Inflammatory macrophage (primary cell): Measurements from ENCODE around the gene HMCN1.

Experiments
- DNase-seq, 2 donors: peaks; one replicate each; pipeline ENCODE4 v3.0.0-alpha.2; 2020 to 2022

Gene HMCN1

DNA sequence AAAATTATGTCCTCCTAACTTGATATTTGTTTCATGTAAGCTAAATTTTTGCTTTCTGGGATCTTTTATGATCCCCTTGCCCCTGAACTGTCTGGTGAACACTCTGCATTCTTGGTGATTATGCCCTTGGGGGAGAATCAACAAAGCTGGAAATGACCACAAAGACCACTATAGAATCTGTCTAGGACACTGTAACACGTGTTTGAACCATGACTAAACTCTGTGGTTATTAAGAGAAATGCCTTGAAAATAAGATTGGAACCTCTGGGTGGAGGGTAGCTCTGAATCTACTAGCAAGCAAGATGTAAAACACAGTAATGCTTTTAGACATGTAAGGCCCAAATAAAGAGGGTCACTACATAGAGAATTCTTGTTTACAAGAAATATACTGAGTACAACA lies 237.5 kb downstream of the HMCN1 start:
- no peak for DNase-seq

GRCh38 chr1:185972096-185972850 lies 238.1 kb downstream of the HMCN1 start:
- no peak for DNase-seq

GRCh38 chr1:185973645-185974044 lies 239.5 kb downstream of the HMCN1 start:
- no peak for DNase-seq

- DNase-seq: no peak
Measured at GRCh38 chr1:185974367-185975170, 240.4 kb downstream of the HMCN1 start.

DNA sequence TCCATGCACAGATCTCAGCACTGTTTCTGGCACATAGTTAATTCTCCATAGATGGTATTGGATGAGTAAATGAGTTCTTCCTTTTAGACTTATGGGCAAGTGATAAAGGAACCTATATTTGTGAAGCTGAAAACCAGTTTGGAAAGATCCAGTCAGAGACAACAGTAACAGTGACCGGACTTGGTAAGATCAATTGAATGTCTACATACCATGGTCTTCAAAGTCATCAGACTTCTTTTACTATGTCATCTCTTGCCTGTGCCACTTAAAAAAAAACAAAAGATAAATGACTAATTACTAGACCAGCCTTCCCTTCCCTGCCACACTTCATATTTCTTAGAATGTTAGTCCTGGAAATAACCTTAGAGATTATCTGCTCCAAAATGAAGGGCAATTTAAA lies 246.7 kb downstream of the HMCN1 start:
- no peak for DNase-seq

- no peak for DNase-seq
Measured at GRCh38 chr1:185984113-185984836, 250.1 kb downstream of the HMCN1 start.

GRCh38 chr1:185987611-185988321 lies 253.6 kb downstream of the HMCN1 start:
- no peak for DNase-seq

DNA sequence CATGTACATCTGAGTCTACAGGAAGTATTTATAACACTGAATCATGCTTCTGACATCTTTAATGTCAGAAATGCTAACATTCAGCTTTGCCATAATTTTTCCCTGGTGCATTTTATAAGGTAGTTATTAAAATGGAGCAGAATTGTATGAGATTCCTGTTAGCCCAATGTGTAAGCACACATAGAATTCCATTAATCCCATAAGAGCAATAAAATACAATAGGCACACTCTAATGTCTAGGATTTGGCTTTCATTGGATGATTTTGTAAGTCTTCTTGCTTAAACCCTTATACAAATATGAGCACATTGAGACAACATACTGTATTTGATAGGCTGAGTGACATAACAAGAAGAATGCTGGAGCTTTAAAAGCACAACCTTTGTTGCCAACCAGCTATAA lies 256.4 kb downstream of the HMCN1 start:
- DNase-seq: no peak

GRCh38 chr1:185991266-185991665 lies 257.1 kb downstream of the HMCN1 start:
- DNase-seq: no peak

GRCh38 chr1:185996211-185996610 lies 262.0 kb downstream of the HMCN1 start:
- DNase-seq: no peak

DNA sequence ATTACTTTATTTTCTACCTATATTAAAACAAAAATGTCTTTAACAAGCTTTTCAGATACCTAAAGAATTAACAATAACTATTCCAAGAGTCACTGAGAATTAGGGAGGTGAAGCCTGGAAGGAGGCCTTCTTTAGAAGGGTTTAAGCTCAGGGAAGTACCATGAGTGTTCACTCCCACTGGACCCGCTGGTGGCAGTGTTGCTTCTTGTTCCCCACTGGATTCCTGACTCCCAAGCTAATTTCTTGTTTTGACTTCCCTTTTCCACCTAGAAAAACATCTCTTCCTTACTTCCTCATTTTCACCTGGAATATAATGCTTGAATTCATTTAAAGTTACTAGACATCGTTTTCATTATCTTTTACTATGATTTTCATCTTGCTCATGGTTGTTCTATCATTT lies 264.2 kb downstream of the HMCN1 start:
- peak in 1 of 2 donors; percentile 7 for DNase-seq

GRCh38 chr1:186002406-186002805 lies 268.2 kb downstream of the HMCN1 start:
- no peak for DNase-seq

GRCh38 chr1:186009039-186009737 lies 275.0 kb downstream of the HMCN1 start:
- DNase-seq: no peak

GRCh38 chr1:186014370-186015037 lies 280.3 kb downstream of the HMCN1 start:
- no peak for DNase-seq

DNA sequence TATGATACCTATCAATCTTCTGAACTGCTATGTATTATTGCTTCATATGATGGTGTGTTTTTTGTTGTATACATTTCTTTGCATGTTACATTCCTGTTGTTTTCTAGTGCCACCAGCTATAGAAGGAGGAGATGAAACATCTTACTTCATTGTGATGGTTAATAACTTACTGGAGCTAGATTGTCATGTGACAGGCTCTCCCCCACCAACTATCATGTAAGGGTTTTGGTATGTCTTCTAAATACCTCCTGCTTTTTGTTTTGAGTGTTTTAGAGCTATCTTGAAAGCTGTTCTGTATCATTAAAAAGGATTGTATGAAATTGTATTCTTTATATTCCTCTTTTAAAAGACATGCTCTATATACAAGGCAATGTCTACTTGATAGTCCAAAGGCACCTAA lies 282.7 kb downstream of the HMCN1 start:
- no peak for DNase-seq

- DNase-seq: no peak
Measured at GRCh38 chr1:186022184-186022583, 288.0 kb downstream of the HMCN1 start.

DNA sequence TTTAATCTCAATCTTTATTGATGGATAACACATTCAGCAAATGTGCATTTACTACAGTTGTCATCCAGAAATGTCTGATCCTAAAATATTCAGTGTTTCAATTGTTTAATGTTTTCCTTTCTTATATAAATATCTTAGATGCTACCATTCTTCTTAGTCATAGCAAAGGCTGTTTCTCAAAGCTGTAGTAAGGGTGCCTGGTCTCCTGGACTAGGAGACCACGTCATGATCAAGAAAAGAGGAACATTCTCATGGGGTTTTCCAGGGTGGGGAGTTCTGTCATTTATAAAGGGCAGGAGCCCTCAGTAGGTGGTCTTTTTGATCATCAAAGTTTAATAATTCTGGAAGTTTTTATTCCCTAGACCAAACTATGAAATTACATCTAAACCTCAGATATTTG lies 292.8 kb downstream of the HMCN1 start:
- no peak for DNase-seq

DNA sequence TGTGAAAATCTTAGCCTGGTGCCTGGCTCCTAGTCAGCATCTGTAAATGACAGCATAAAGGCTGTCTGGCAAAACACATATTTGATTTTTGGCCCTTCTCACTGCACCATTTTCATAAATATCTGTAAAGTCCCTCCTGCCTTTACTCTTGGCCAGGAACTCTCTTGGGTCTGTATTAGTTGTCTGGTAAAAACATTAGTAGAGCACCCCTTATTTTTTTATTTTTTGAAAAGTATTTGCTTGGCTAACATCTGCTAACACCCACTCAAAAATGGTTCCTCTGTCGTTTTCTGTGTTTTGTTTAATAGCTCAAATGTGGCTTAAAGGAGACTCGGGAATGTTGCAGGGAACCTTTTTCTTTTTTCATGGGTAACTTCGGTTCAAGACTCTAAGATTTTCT lies 293.4 kb downstream of the HMCN1 start:
- no peak for DNase-seq

GRCh38 chr1:186030453-186030852 lies 296.3 kb downstream of the HMCN1 start:
- DNase-seq: no peak

GRCh38 chr1:186033847-186034271 lies 299.7 kb downstream of the HMCN1 start:
- DNase-seq: no peak

DNA sequence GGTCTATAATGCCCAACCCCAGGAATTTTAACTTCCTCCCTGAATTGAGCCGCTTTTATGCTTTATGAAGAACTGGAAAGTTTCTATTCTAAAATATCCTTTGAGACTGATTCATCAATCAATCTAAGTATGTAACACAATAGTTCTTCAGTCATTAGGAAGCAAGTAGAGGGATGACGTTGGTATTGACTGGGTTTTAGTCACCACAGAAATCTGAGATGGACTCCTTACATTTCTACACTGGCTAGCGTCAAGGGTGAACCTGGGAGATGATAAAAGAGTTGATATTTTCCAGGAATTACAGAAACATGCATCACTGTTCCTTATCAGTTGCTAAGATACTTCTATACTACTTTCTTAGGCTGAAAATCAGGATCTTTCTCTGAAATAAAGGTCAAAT lies 308.0 kb downstream of the HMCN1 start:
- DNase-seq: no peak

- DNase-seq: no peak
Measured at GRCh38 chr1:186043296-186043695, 309.1 kb downstream of the HMCN1 start.
